Mammary epithelial cell (primary cell): ENCODE data around the gene RSPH9.

Experiments
- CTCF ChIP-seq, 2 donors: IDR thresholded peaks in 1 of 2; conservative IDR thresholded peaks in 1 of 2; 2 replicates each; pipeline ENCODE4 v1.5.1; 2011 to 2012; ENCODE audit warnings: inconsistent platforms in 2 of 2, low read length in 2 of 2, mild to moderate bottlenecking in 2 of 2, control low read depth in 1 of 2, low read depth in 1 of 2; ENCODE audit not compliant: insufficient read depth in 1 of 2; ENCODE audit errors: extremely low read depth in 1 of 2
- EZH2 ChIP-seq: IDR thresholded peaks from 2 replicates; pipeline ENCODE4 v1.6.1; 2012; ENCODE audit warnings: low read length, inconsistent platforms, borderline replicate concordance

GRCh38 chr6:43676962-43677606 lies 32.2 kb downstream of the RSPH9 start:
- TF ChIP-seq CTCF (conservative IDR thresholded peaks at IDR 0.05 in 1 of 2, IDR thresholded peaks at IDR 0.05 in 1 of 2; ENCODE audit: extremely low read depth in 1 of 2, insufficient read depth in 1 of 2, low read depth in 1 of 2, low read length in 2 of 2) (no peak), EZH2 (no peak)
